HL-60 (cell line): ENCODE data around the gene VCX3A.

Experiments
- DNase-seq, 2 experiments: peaks; one replicate each; pipeline ENCODE4 v3.0.0-alpha.2; 2010 to 2020; ENCODE audit warnings: low read depth in 1 of 2, low spot score in 1 of 2
- H3K27ac ChIP-seq: fragments of 250-450 bp; sonication (Bioruptor Pico); replicated peaks from 2 replicates; pipeline ENCODE4 v1.5.1; 2020; ENCODE audit warnings: mild to moderate bottlenecking, moderate library complexity
- H3K27me3 ChIP-seq: fragments of 250-450 bp; sonication (Bioruptor Pico); 2 replicates; pipeline ENCODE4 v1.5.1; 2021; ENCODE audit warnings: mild to moderate bottlenecking, moderate library complexity; ENCODE audit not compliant: insufficient read depth, poor library complexity, severe bottlenecking
- H3K4me3 ChIP-seq: replicated peaks from 2 replicates; pipeline ENCODE4 v1.5.1; 2011; ENCODE audit warnings: mild to moderate bottlenecking, control low read depth, low read length; ENCODE audit not compliant: insufficient read depth
- CTCF ChIP-seq: IDR thresholded peaks from one replicate; pipeline ENCODE4 v1.5.1; 2011; ENCODE audit warnings: low read length, control low read depth, inconsistent platforms; ENCODE audit not compliant: insufficient read depth
- GABPA ChIP-seq: IDR thresholded peaks from 2 replicates; pipeline ENCODE4 v1.6.1; 2012; ENCODE audit warnings: low read depth
- POLR2AphosphoS5 ChIP-seq: IDR thresholded peaks from 2 replicates; pipeline ENCODE4 v1.6.1; 2012; ENCODE audit warnings: low read depth
- REST ChIP-seq: IDR thresholded peaks from 2 replicates; pipeline ENCODE4 v1.6.1; 2012; ENCODE audit warnings: low read depth; ENCODE audit not compliant: insufficient replicate concordance
- SPI1 ChIP-seq: IDR thresholded peaks from 2 replicates; pipeline ENCODE4 v1.6.1; 2012; ENCODE audit warnings: low read depth, mild to moderate bottlenecking, borderline replicate concordance

The VCX3A gene

GRCh38 chrX:6500719-6501118 lies 34.2 kb downstream of the VCX3A start:
- no peak for TF ChIP-seq SPI1
- no peak for TF ChIP-seq POLR2AphosphoS5
- no peak for TF ChIP-seq CTCF
- no peak for TF ChIP-seq GABPA
- TF ChIP-seq REST = no peak
- H3K27ac ChIP-seq = no peak overlapping the region
- no peak overlapping the region for H3K4me3 ChIP-seq
- no peaks in the 10 kb centered on the region for H3K27me3 ChIP-seq
- DNase-seq = no peak

- no peak for TF ChIP-seq SPI1
- Histone ChIP-seq H3K27me3 (no peaks in the 10 kb centered on the region), H3K27ac (no peak overlapping the region), H3K4me3 (no peak overlapping the region)
- no peak for DNase-seq
Measured at GRCh38 chrX:6498324-6498723, 36.6 kb downstream of the VCX3A start.
